ENCODE measurements around the gene GDF9.

DNA sequence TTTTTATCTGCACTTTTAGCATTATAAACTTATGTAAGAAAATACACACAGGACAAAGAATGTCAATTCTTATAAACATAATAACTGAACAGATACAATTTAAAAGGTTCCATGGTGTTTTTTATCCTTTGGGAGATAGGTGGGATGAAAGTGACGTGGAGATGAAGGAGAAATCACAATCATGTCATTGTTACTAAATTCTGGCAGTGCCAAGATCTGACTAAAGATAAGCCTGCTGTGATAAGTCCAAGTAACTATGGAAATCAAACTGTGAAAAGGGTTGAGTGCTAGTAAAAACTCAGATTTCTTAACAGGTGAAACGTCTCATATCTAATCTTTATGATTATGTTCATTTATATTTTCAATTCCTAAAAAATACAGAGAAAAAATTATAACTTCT is 18.3 kb upstream of the GDF9 start:
- TF ChIP-seq, protein P1, sequence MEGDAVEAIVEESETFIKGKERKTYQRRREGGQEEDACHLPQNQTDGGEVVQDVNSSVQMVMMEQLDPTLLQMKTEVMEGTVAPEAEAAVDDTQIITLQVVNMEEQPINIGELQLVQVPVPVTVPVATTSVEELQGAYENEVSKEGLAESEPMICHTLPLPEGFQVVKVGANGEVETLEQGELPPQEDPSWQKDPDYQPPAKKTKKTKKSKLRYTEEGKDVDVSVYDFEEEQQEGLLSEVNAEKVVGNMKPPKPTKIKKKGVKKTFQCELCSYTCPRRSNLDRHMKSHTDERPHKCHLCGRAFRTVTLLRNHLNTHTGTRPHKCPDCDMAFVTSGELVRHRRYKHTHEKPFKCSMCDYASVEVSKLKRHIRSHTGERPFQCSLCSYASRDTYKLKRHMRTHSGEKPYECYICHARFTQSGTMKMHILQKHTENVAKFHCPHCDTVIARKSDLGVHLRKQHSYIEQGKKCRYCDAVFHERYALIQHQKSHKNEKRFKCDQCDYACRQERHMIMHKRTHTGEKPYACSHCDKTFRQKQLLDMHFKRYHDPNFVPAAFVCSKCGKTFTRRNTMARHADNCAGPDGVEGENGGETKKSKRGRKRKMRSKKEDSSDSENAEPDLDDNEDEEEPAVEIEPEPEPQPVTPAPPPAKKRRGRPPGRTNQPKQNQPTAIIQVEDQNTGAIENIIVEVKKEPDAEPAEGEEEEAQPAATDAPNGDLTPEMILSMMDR (IDR thresholded peaks at IDR 0.05; ENCODE audit: low read depth, low read length) = no peak
- TF ChIP-seq MYC (IDR thresholded peaks at IDR 0.05; ENCODE audit: low read depth, low read length) (no peak), POLR2A (IDR thresholded peaks at IDR 0.05; ENCODE audit: extremely low read depth, insufficient read length) (no peak)
